Measurements from ENCODE around the gene PSD.

DNA sequence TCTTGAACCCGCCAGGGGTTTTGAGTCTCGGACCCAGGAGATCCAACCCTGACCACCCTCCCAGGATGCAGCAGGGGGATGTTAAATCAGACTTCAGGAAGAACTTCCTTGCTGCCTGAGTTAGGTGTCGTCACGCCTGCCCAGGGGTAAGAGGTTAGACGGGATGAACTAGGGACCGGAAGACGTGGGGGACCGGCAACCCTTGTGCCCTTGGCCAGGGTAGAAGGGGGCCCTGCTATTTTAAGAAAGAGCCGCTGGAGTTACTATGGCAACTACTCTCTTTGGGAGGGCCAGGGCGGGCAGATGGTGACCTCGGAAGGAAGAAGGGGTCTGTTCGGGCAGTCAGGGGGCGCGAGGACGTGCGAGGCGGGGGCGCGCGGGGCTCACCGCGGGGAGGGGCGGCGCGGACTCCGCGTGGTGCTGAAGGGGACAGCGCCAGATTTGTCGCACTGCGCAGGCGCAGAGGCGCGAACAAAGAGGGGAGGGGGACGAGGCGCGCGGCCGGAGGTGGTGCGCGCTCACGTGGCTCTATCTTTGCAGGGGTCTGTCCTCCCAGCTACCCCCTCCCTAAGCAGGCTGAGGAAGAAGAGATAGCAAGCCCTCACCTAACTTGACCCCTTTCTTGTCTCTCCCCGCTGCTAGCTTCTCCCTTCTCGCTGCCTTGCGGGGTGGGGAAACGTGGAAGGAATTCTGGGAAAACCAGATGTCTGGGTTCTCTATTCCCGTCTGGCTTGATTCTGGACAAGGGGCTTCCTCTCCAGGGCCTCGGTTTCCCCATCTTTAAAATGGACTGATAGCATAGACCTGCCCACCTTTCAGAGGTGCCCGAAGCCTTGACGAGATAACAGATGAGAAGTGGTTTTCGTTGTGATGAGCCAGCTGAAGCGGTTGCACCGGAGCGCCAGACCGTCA lies 940 bp upstream of the PSD start:
- TF ChIP-seq, protein P1, sequence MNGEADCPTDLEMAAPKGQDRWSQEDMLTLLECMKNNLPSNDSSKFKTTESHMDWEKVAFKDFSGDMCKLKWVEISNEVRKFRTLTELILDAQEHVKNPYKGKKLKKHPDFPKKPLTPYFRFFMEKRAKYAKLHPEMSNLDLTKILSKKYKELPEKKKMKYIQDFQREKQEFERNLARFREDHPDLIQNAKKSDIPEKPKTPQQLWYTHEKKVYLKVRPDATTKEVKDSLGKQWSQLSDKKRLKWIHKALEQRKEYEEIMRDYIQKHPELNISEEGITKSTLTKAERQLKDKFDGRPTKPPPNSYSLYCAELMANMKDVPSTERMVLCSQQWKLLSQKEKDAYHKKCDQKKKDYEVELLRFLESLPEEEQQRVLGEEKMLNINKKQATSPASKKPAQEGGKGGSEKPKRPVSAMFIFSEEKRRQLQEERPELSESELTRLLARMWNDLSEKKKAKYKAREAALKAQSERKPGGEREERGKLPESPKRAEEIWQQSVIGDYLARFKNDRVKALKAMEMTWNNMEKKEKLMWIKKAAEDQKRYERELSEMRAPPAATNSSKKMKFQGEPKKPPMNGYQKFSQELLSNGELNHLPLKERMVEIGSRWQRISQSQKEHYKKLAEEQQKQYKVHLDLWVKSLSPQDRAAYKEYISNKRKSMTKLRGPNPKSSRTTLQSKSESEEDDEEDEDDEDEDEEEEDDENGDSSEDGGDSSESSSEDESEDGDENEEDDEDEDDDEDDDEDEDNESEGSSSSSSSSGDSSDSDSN (IDR thresholded peaks at IDR 0.05; ENCODE audit: borderline replicate concordance in 1 of 2, low read depth in 2 of 2, low read length in 2 of 2) = no peak
- TF ChIP-seq, protein P2, sequence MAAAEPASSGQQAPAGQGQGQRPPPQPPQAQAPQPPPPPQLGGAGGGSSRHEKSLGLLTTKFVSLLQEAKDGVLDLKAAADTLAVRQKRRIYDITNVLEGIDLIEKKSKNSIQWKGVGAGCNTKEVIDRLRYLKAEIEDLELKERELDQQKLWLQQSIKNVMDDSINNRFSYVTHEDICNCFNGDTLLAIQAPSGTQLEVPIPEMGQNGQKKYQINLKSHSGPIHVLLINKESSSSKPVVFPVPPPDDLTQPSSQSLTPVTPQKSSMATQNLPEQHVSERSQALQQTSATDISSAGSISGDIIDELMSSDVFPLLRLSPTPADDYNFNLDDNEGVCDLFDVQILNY (CRISPR knock-in tag; IDR thresholded peaks at IDR 0.05) = no peak
- TF ChIP-seq ZNF764 (CRISPR knock-in tag; IDR thresholded peaks at IDR 0.05; ENCODE audit: low read depth) (no peak), CBX1 (IDR thresholded peaks at IDR 0.05; ENCODE audit: low read depth) (no peak), SMC3 (conservative IDR thresholded peaks at IDR 0.05; ENCODE audit: insufficient read depth, low read depth, low read length) (no peak), MTA1 (IDR thresholded peaks at IDR 0.05; ENCODE audit: borderline replicate concordance) (no peak)
- TF ChIP-seq, protein P3, sequence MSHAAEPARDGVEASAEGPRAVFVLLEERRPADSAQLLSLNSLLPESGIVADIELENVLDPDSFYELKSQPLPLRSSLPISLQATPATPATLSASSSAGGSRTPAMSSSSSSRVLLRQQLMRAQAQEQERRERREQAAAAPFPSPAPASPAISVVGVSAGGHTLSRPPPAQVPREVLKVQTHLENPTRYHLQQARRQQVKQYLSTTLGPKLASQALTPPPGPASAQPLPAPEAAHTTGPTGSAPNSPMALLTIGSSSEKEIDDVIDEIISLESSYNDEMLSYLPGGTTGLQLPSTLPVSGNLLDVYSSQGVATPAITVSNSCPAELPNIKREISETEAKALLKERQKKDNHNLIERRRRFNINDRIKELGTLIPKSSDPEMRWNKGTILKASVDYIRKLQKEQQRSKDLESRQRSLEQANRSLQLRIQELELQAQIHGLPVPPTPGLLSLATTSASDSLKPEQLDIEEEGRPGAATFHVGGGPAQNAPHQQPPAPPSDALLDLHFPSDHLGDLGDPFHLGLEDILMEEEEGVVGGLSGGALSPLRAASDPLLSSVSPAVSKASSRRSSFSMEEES (CRISPR knock-in tag; IDR thresholded peaks at IDR 0.05) = no peak
- TF ChIP-seq, protein P4, sequence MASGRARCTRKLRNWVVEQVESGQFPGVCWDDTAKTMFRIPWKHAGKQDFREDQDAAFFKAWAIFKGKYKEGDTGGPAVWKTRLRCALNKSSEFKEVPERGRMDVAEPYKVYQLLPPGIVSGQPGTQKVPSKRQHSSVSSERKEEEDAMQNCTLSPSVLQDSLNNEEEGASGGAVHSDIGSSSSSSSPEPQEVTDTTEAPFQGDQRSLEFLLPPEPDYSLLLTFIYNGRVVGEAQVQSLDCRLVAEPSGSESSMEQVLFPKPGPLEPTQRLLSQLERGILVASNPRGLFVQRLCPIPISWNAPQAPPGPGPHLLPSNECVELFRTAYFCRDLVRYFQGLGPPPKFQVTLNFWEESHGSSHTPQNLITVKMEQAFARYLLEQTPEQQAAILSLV (tag; IDR thresholded peaks at IDR 0.05) = no peak
- TF ChIP-seq, protein P5, sequence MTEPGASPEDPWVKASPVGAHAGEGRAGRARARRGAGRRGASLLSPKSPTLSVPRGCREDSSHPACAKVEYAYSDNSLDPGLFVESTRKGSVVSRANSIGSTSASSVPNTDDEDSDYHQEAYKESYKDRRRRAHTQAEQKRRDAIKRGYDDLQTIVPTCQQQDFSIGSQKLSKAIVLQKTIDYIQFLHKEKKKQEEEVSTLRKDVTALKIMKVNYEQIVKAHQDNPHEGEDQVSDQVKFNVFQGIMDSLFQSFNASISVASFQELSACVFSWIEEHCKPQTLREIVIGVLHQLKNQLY (CRISPR knock-in tag; conservative IDR thresholded peaks at IDR 0.05) = no peak
